Caco-2 (cell line): ENCODE data around the gene NUFIP1. TPM values are rescaled to one million over a fixed set of nuclear protein-coding genes. Genes with fewer than 3 reads are reported as not detected.
"Not testable (repeated sequence)": the region's sequence is repeated elsewhere in the genome, so short reads cannot be mapped to it uniquely, and the experiment has no call there.

Source experiments
- BruUV-seq: library from RNA; stranded (reverse); fragments of 400-500 nt; replicated peaks from 2 replicates; lab custom pipeline; 2021; lab: Mats Ljungman, UMichigan
- CTCF ChIA-PET: fragments of 300-600 bp; sonication (Branson Sonifier 250); formaldehyde crosslinking; loops from one replicate; lab custom pipeline; 2022; ENCODE audit warnings: antibody characterized with exemption; lab: Charles Lee
- POLR2A ChIA-PET: fragments of 300-600 bp; sonication (Branson Sonifier 250); formaldehyde crosslinking; loops from one replicate; lab custom pipeline; 2022; ENCODE audit warnings: antibody characterized with exemption; lab: Charles Lee
- DNase-seq, 2 experiments: peaks; one replicate each; pipeline versions ENCODE4 v3.0.0 to v3.0.0-alpha.2; 2020 to 2022
- H3K27me3 ChIP-seq: replicated peaks from 2 replicates; pipeline ENCODE4 v1.6.0; 2011; ENCODE audit warnings: low read length; ENCODE audit not compliant: control insufficient read depth, insufficient read depth
- H3K36me3 ChIP-seq: 2 replicates; pipeline ENCODE4 v1.5.1; 2011; ENCODE audit warnings: low read length; ENCODE audit not compliant: control insufficient read depth, insufficient read depth
- H3K4me1 ChIP-seq: fragments of 250-450 bp; sonication (Bioruptor Pico); 2 replicates; pipeline ENCODE4 v1.5.1; 2020; ENCODE audit warnings: mild to moderate bottlenecking
- H3K4me3 ChIP-seq: 2 replicates; pipeline ENCODE4 v1.5.1; 2011; ENCODE audit warnings: low read depth, mild to moderate bottlenecking, control low read depth, low read length
- H3K9me3 ChIP-seq: fragments of 250-450 bp; sonication (Bioruptor Pico); 2 replicates; pipeline ENCODE4 v1.5.1; 2020; ENCODE audit warnings: mild to moderate bottlenecking, moderate library complexity
- H3K27ac Mint-ChIP-seq: one replicate; pipeline ENCODE4 v1.8.0; 2022; ENCODE audit warnings: mixed read lengths; ENCODE audit not compliant: unreplicated experiment
- H3K27me3 Mint-ChIP-seq: one replicate; pipeline ENCODE4 v1.8.0; 2022; ENCODE audit warnings: mixed read lengths; ENCODE audit not compliant: insufficient read depth, unreplicated experiment
- H3K36me3 Mint-ChIP-seq: one replicate; pipeline ENCODE4 v1.8.0; 2022; ENCODE audit warnings: mild to moderate bottlenecking, mixed read lengths; ENCODE audit not compliant: insufficient read depth, unreplicated experiment
- H3K4me1 Mint-ChIP-seq: one replicate; pipeline ENCODE4 v1.8.0; 2022; ENCODE audit warnings: low read depth, mixed read lengths; ENCODE audit not compliant: unreplicated experiment
- H3K4me3 Mint-ChIP-seq: one replicate; pipeline ENCODE4 v1.8.0; 2022; ENCODE audit warnings: mild to moderate bottlenecking, moderate library complexity, mixed read lengths; ENCODE audit not compliant: unreplicated experiment
- H3K9me3 Mint-ChIP-seq: one replicate; pipeline ENCODE4 v1.8.0; 2022; ENCODE audit warnings: mixed read lengths; ENCODE audit not compliant: unreplicated experiment
- CTCF ChIP-seq, 2 experiments: fragments of 200-600 bp in 1 of 2; IDR thresholded peaks; 1 replicate in 1 of 2; 2 replicates in 1 of 2; pipeline versions ENCODE4 v1.5.1 to v1.8.0; 2011 to 2022; ENCODE audit warnings: antibody characterized with exemption in 1 of 2, control low read depth in 1 of 2, inconsistent platforms in 1 of 2, low read depth in 1 of 2, low read length in 1 of 2, mild to moderate bottlenecking in 1 of 2, moderate library complexity in 1 of 2; ENCODE audit not compliant: insufficient read depth in 1 of 2, severe bottlenecking in 1 of 2, unreplicated experiment in 1 of 2
- intact Hi-C: fragments of 100-400 bp; cut with micrococcal nuclease; formaldehyde crosslinking; loops from one replicate; pipeline ENCODE4 v1.10.0; 2022; ENCODE audit not compliant: unreplicated experiment
- total RNA-seq: library from RNA; stranded (reverse); gene quantifications from 2 replicates; pipeline ENCODE4 v1.2.3, GENCODE V29; 2022

Gene NUFIP1
- total RNA-seq, 1 experiment from 2014 or later = 15.4 TPM

GRCh38 chr13:44899967-44900366, 89.3 kb downstream of the NUFIP1 start:
- Mint-ChIP-seq H3K9me3 (peaks cover 9% of the 10 kb centered on the region), H3K4me1 (no peaks in the 10 kb centered on the region), H3K36me3 (no peaks in the 10 kb centered on the region), H3K27me3 (no peaks in the 10 kb centered on the region), H3K4me3 (no peak overlapping the region), H3K27ac (no peak overlapping the region)
- ChIA-PET POLR2A (no interaction called here), CTCF (no interaction called here)
- TF ChIP-seq CTCF (IDR thresholded peaks at IDR 0.05; ENCODE audit: insufficient read depth in 1 of 2, low read depth in 1 of 2, low read length in 1 of 2, severe bottlenecking in 1 of 2, unreplicated experiment in 1 of 2) = no peak
- peaks cover 4% of the 10 kb centered on the region for H3K4me1 ChIP-seq
- H3K9me3 ChIP-seq = no peaks in the 10 kb centered on the region
- H3K4me3 ChIP-seq = no peak overlapping the region
- H3K27me3 ChIP-seq = no peaks in the 10 kb centered on the region
- DNase-seq = no peak
- intact Hi-C loops = no loop called here
- no TSS peak for BruUV-seq
- H3K36me3 ChIP-seq = no peaks in the 10 kb centered on the region

GRCh38 chr13:44898308-44898707, 91.0 kb downstream of the NUFIP1 start:
- BruUV-seq, CTCF ChIA-PET, intact Hi-C loops, H3K4me3 ChIP-seq, POLR2A ChIA-PET, H3K36me3 Mint-ChIP-seq, H3K9me3 ChIP-seq, H3K27me3 Mint-ChIP-seq, H3K27me3 ChIP-seq, H3K27ac Mint-ChIP-seq, H3K4me3 Mint-ChIP-seq, H3K36me3 ChIP-seq, H3K9me3 Mint-ChIP-seq, DNase-seq: not testable (repeated sequence)
- peaks cover 14% of the 10 kb centered on the region for H3K4me1 Mint-ChIP-seq
- peaks cover 21% of the 10 kb centered on the region for H3K4me1 ChIP-seq

GRCh38 chr13:44895953-44896335, 93.3 kb downstream of the NUFIP1 start:
- Histone ChIP-seq H3K4me3 (no peak overlapping the region), H3K36me3 (no peaks in the 10 kb centered on the region), H3K9me3 (no peaks in the 10 kb centered on the region), H3K4me1 (peaks cover 21% of the 10 kb centered on the region), H3K27me3 (no peaks in the 10 kb centered on the region)
- Mint-ChIP-seq H3K9me3 (peaks cover 9% of the 10 kb centered on the region), H3K36me3 (no peaks in the 10 kb centered on the region), H3K27me3 (no peaks in the 10 kb centered on the region), H3K4me3 (no peak overlapping the region), H3K4me1 (peaks cover 14% of the 10 kb centered on the region), H3K27ac (no peak overlapping the region)
- ChIA-PET POLR2A (no interaction called here), CTCF (no interaction called here)
- BruUV-seq = no TSS peak
- intact Hi-C loops = no loop called here
- no peak for DNase-seq
- TF ChIP-seq CTCF (IDR thresholded peaks at IDR 0.05; ENCODE audit: insufficient read depth in 1 of 2, low read depth in 1 of 2, low read length in 1 of 2, severe bottlenecking in 1 of 2, unreplicated experiment in 1 of 2) = no peak
